MM.1S (cell line): ENCODE data around the gene ZBTB37.

Experiments used
- DNase-seq: peaks from one replicate; pipeline ENCODE4 v3.0.0-alpha.2; 2015
- H2AFZ ChIP-seq: fragments of 300-600 bp; sonication (generic); 2 replicates; pipeline ENCODE4 v1.6.0; 2016; ENCODE audit warnings: antibody characterized with exemption, low read length
- H3F3A ChIP-seq: fragments of 300-600 bp; sonication (generic); 2 replicates; pipeline ENCODE4 v1.6.1; 2016; ENCODE audit warnings: mild to moderate bottlenecking, antibody characterized with exemption, low read length, moderate library complexity, mixed read lengths; ENCODE audit not compliant: insufficient read depth
- H3K27ac ChIP-seq: fragments of 300-600 bp; sonication (generic); 2 replicates; pipeline ENCODE4 v1.5.1; 2016; ENCODE audit warnings: mild to moderate bottlenecking, low read length
- H3K27me3 ChIP-seq: fragments of 300-600 bp; sonication (generic); replicated peaks from 2 replicates; pipeline ENCODE4 v1.6.0; 2016; ENCODE audit warnings: low read length; ENCODE audit not compliant: insufficient read depth
- H3K36me3 ChIP-seq: fragments of 300-600 bp; sonication (generic); replicated peaks from 2 replicates; pipeline ENCODE4 v1.6.1; 2016; ENCODE audit warnings: mild to moderate bottlenecking, low read length, mixed read lengths; ENCODE audit not compliant: insufficient read depth
- H3K4me1 ChIP-seq: fragments of 300-600 bp; sonication (generic); 2 replicates; pipeline ENCODE4 v1.6.1; 2016; ENCODE audit warnings: low read length, mixed read lengths
- H3K4me2 ChIP-seq: fragments of 300-600 bp; sonication (generic); 2 replicates; pipeline ENCODE4 v1.6.0; 2016; ENCODE audit warnings: low read depth, low read length
- H3K4me3 ChIP-seq: fragments of 300-600 bp; sonication (generic); 2 replicates; pipeline ENCODE4 v1.5.1; 2016; ENCODE audit warnings: low read length, mixed read lengths
- H3K79me2 ChIP-seq: fragments of 300-600 bp; sonication (generic); 2 replicates; pipeline ENCODE4 v1.6.1; 2016; ENCODE audit warnings: mixed run types, low read length, mixed read lengths
- H3K9ac ChIP-seq: fragments of 300-600 bp; sonication (generic); 2 replicates; pipeline ENCODE4 v1.6.1; 2016; ENCODE audit warnings: low read length, mixed read lengths
- H3K9me2 ChIP-seq: fragments of 300-600 bp; sonication (generic); replicated peaks from 2 replicates; pipeline ENCODE4 v1.6.1; 2016; ENCODE audit warnings: mild to moderate bottlenecking, low read length, mixed read lengths; ENCODE audit not compliant: insufficient read depth
- H3K9me3 ChIP-seq: fragments of 300-600 bp; sonication (generic); replicated peaks from 2 replicates; pipeline ENCODE4 v1.6.1; 2016; ENCODE audit warnings: mild to moderate bottlenecking, low read length, mixed read lengths; ENCODE audit not compliant: insufficient read depth
- H4K20me1 ChIP-seq: fragments of 300-600 bp; sonication (generic); 2 replicates; pipeline ENCODE4 v1.6.1; 2016; ENCODE audit warnings: mild to moderate bottlenecking, low read length, moderate library complexity, mixed read lengths; ENCODE audit not compliant: insufficient read depth
- CTCF ChIP-seq: fragments of 300-600 bp; sonication (generic); IDR thresholded peaks from 2 replicates; pipeline ENCODE4 v1.5.1; 2016; ENCODE audit warnings: antibody characterized with exemption, low read length, mixed read lengths
- EZH2 ChIP-seq: fragments of 300-600 bp; sonication (generic); optimal IDR thresholded peaks from 2 replicates; pipeline ENCODE3; 2017; ENCODE audit warnings: low read depth, mild to moderate bottlenecking, antibody characterized with exemption, low read length, mixed read lengths
- EZH2phosphoT487 ChIP-seq: fragments of 300-600 bp; sonication (generic); IDR thresholded peaks from 2 replicates; pipeline ENCODE4 v1.6.1; 2018; ENCODE audit warnings: antibody characterized with exemption, low read length

ZBTB37 gene

GRCh38 chr1:173916667-173917066 lies 48.5 kb downstream of the ZBTB37 start:
- H2AFZ ChIP-seq, result no peak overlapping the region
- DNase-seq, result no peak
- H3K27me3 ChIP-seq, result no peaks in the 10 kb centered on the region
- no peak overlapping the region for H3K4me3 ChIP-seq
- no peak overlapping the region for H3K4me2 ChIP-seq
- H3K9me2 ChIP-seq, result no peaks in the 10 kb centered on the region
- TF ChIP-seq EZH2 (no peak), CTCF (no peak), EZH2phosphoT487 (no peak)
- H3K27ac ChIP-seq, result no peak overlapping the region
- no peaks in the 10 kb centered on the region for H3K36me3 ChIP-seq
- H4K20me1 ChIP-seq, result no peaks in the 10 kb centered on the region
- no peaks in the 10 kb centered on the region for H3K4me1 ChIP-seq
- H3F3A ChIP-seq, result no peaks in the 10 kb centered on the region
- no peak overlapping the region for H3K9ac ChIP-seq
- no peaks in the 10 kb centered on the region for H3K9me3 ChIP-seq
- H3K79me2 ChIP-seq, result no peaks in the 10 kb centered on the region

- no peak within 1 kb of the TSS for H3K27ac ChIP-seq
- H3K9ac ChIP-seq, result no peak within 1 kb of the TSS
- no peaks in the 10 kb centered on the region for H3K9me3 ChIP-seq
- no peak for DNase-seq
- H3K9me2 ChIP-seq, result no peaks in the 10 kb centered on the region
- H4K20me1 ChIP-seq, result no peaks in the 10 kb centered on the region
- no peak within 1 kb of the TSS for H3K4me3 ChIP-seq
- H2AFZ ChIP-seq, result no peak within 1 kb of the TSS
- H3F3A ChIP-seq, result no peaks in the 10 kb centered on the region
- H3K79me2 ChIP-seq, result no peaks in the 10 kb centered on the region
- no peaks in the 10 kb centered on the region for H3K4me1 ChIP-seq
- H3K4me2 ChIP-seq, result no peak within 1 kb of the TSS
- H3K27me3 ChIP-seq, result no peaks in the 10 kb centered on the region
- no peaks in the 10 kb centered on the region for H3K36me3 ChIP-seq
- no peak for TF ChIP-seq CTCF
- no peak for TF ChIP-seq EZH2
- no peak for TF ChIP-seq EZH2phosphoT487
These were observed 49.0 kb downstream of the ZBTB37 start, which contains the start of gene SERPINC1 for GRCh38 chr1:173917149-173917548. Gene SERPINC1, minus strand, starts transcription at chr1:173917327. Its CDS starts 68 bp downstream, at chr1:173917259.

- no peak overlapping the region for H3K9ac ChIP-seq
- no peaks in the 10 kb centered on the region for H3F3A ChIP-seq
- H3K4me3 ChIP-seq, result no peak overlapping the region
- H3K9me2 ChIP-seq, result no peaks in the 10 kb centered on the region
- H3K4me2 ChIP-seq, result no peak overlapping the region
- no peaks in the 10 kb centered on the region for H3K36me3 ChIP-seq
- H3K27ac ChIP-seq, result no peak overlapping the region
- no peak overlapping the region for H2AFZ ChIP-seq
- H3K27me3 ChIP-seq, result no peaks in the 10 kb centered on the region
- H4K20me1 ChIP-seq, result no peaks in the 10 kb centered on the region
- no peaks in the 10 kb centered on the region for H3K9me3 ChIP-seq
- no peak for DNase-seq
- no peak for TF ChIP-seq EZH2
- TF ChIP-seq EZH2phosphoT487, result no peak
- H3K79me2 ChIP-seq, result no peaks in the 10 kb centered on the region
- H3K4me1 ChIP-seq, result no peaks in the 10 kb centered on the region
These were observed 49.7 kb downstream of the ZBTB37 start for GRCh38 chr1:173917635-173918493.

- no peaks in the 10 kb centered on the region for H3F3A ChIP-seq
- TF ChIP-seq EZH2phosphoT487, result no peak
- no peak for TF ChIP-seq CTCF
- no peak for TF ChIP-seq EZH2
- H3K9me3 ChIP-seq, result no peaks in the 10 kb centered on the region
- no peak for DNase-seq
- H3K79me2 ChIP-seq, result no peaks in the 10 kb centered on the region
- H4K20me1 ChIP-seq, result no peaks in the 10 kb centered on the region
- H3K9me2 ChIP-seq, result no peaks in the 10 kb centered on the region
- no peak overlapping the region for H3K9ac ChIP-seq
- no peak overlapping the region for H3K27ac ChIP-seq
- H3K27me3 ChIP-seq, result no peaks in the 10 kb centered on the region
- H3K4me2 ChIP-seq, result no peak overlapping the region
- no peak overlapping the region for H3K4me3 ChIP-seq
- no peaks in the 10 kb centered on the region for H3K4me1 ChIP-seq
- H3K36me3 ChIP-seq, result no peaks in the 10 kb centered on the region
- no peak overlapping the region for H2AFZ ChIP-seq
These were observed 52.7 kb downstream of the ZBTB37 start for GRCh38 chr1:173920861-173921260.
